Muscle of back (tissue), 11 donors: ENCODE results near the gene ELOF1. TPM values are rescaled to one million over a fixed set of nuclear protein-coding genes. Genes with fewer than 3 reads are reported as not detected.

ENCODE experiments used
- DNase-seq, 3 donors: peaks; one replicate each; pipeline versions ENCODE4 v3.0.0 to v3.0.0-alpha.2; 2013
- polyA plus RNA-seq, 10 donors: library from polyadenylated mRNA; unstranded; fragments of 120-200 nt; gene quantifications; one replicate each; pipeline ENCODE4 v1.2.1, GENCODE V29; 2013; ENCODE audit not compliant: insufficient read length in 10 of 10

Gene ELOF1
- polyA plus RNA-seq, 10 donors: 26.8 to 42.6 (median 31.7) TPM

- DNase-seq: peak in 2 of 3 donors; percentile 61 to 65
Measured at GRCh38 chr19:11539495-11540365, 19.3 kb downstream of the ELOF1 start.

DNA sequence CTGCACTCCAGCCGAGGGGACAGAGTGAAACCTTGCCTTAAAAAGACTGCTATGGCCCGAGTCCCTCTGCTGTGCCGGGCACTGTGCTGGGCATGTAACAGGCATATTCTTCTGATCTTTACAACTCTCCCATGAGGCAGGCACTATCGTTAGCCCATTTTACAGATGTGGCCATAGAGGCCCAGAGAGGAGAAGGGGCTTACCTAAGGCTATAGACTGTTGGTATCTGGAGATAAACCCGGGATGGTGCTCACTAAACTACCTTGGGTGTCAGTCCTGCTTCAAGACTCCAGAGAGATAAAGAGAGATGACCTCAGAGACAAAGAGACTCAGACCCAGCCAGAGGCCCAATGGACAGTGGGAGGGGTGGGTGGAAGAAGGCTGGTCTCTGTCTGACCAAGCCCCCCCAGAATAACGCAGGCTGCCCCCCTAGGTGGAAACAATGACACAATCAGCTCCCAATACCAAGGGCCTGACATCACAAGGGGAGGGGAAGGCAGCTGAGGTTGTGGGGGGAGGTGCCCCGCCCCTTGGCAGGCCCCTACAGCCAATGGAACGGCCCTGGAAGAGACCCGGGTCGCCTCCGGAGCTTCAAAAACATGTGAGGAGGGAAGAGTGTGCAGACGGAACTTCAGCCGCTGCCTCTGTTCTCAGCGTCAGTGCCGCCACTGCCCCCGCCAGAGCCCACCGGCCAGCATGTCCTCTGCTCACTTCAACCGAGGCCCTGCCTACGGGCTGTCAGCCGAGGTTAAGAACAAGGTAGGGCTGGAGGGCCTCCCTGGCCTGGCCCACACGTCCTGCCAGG, 20.6 kb downstream of the ELOF1 start, which contains the start of gene CNN1:
TSS of gene CNN1 (plus strand) at position 620 of the 805 bp plus-strand sequence. CDS start at position 697, 77 bp downstream.
- DNase-seq: peak; percentile 84 to 91 (median 90)

DNA sequence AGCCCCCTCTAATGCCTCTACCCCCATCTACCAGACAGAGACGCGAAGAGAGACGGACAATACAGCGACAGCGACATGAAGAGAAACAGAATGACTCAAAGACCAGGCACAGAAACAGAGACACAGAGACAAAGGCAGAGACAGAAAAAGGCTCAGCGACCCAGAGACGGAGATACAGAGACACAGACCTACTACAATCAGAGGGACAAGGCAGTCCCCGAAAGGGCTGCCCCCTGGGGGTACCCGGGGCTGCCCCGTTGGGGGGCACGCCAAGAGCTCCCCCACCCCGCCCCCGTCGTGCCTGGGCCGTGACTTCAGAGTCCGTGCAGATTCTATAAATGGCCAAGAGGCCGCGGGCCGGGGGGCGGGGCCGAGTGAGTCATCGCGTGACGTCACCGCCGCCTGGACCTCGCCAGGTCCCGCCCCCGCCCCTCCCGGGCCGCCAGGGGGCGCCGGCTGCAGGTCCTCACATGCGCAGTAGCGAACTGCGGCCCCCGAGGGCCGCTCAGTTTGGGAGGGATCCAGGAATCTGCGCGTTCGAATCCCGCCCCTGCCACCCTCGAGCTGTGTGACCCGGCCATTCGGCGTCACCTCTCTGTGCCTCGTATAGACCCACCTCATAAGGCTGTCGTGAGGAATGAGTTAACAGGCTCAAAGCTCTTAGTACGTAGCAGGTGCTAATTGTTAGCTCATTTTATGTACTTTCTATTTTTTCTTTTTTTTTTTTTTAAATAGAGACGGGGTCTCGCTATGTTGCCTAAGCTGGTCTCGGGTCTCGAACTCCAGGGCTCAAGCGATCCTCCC, 23.0 kb downstream of the ELOF1 start:
- DNase-seq: peak; percentile 84 to 89 (median 87)

DNA sequence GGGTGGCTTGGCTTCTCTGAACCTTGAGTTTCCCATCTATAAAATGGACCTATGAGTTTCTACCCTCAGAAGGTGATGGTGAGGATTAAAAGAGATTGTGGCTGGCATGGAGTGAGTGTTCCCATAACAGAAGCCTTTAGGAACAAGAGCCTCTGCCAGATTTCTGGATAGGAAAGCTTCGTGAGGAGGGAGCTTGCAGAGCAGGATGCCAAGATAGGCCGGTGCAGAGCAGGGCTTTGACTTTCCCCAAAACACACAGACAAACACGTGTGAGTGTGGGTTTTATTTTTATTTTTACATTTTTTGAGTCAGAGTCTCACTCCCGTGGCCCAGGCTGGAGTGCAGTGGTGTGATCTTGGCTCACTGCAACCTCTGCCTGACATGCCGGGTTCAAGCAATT, 24.1 kb downstream of the ELOF1 start:
- DNase-seq: peak in 1 of 3 donors; percentile 42

GRCh38 chr19:11534538-11534937, 24.5 kb downstream of the ELOF1 start:
- DNase-seq: no peak

- DNase-seq: peak; percentile 48 to 68 (median 52)
Measured at GRCh38 chr19:11530432-11530831, 28.6 kb downstream of the ELOF1 start.

DNA sequence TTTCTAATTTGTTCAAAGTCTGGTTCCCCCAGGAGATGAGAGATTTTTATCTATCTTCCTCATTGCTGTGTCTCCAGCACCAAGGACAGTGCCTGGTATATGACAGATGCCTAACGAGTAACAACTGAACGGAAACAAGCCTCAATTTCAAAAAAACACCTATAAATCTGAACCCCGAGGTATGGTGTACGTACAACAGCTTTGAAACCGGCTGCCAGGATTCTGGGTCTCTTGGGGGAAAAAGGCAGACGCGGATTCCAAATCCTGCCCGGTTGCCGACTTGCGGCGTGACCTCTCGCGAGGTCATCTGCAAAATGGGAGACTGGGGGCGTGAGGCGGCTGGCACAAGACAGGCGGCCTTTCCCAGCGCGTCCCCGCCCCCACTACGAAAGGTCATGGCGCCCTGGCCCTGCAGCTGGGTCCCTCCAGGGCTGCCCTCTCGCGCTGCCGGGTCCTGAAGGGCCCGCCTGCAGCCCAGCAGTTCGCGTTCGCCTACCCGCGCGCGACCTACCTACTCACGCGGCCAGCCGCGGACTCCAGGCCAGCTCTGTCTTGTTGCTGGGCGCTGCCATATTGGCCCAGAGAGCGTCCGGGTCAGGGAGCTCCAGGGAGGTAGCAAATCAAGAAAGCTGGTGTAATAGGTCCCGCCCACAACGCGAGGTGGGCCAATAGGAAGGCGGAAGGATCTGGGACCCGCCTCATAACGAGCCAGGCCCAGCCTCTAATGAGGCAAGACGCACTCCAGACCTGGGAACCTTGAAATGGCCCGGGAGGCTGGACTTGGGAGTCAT, 30.3 kb downstream of the ELOF1 start, which contains the start of gene ECSIT:
TSS of gene ECSIT (minus strand) at position 584 of the 791 bp plus-strand sequence. CDS start 9,964 bp downstream, outside the sequence.
- peak; percentile 98 to 99 (median 98) for DNase-seq

DNA sequence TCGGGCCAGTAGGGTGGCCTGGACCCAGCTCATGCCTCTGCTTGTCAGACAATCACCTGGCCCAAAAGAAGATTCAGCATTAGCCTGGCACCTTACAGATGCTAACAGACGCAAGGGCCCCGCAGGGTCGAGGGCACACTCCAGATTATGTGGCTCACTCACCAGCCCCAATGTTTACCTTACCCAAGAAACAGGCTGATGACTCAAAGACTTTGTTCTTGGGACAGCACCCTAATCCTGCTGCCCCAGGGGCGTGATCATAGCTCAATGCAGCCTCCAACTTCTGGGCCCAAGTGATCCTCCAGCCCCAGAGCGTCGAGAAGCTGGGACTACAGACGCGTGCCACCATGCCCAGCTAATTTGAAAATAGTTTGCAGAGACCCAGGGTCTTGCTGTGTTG, 39.9 kb downstream of the ELOF1 start:
- DNase-seq: no peak

DNA sequence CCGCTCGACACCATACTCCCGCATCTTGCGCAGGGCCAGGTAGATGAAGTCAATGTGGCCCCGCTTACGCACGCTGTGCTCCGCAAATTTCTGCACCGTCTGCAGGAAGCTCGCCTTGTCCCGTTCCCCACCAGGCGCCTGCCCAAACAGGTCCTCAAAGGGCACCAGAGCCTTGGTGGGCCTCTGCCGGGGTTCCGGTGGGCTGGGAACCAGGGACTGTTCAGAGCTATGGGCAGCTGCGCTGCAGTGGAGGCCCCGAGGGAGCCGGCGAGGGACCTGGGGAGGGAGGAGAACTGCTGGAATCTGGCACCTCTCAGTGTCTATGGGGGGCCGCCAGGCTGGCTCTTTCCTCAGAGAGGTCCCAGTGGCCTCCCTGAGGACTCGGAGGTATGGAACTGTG, 45.1 kb downstream of the ELOF1 start:
- no peak for DNase-seq

DNA sequence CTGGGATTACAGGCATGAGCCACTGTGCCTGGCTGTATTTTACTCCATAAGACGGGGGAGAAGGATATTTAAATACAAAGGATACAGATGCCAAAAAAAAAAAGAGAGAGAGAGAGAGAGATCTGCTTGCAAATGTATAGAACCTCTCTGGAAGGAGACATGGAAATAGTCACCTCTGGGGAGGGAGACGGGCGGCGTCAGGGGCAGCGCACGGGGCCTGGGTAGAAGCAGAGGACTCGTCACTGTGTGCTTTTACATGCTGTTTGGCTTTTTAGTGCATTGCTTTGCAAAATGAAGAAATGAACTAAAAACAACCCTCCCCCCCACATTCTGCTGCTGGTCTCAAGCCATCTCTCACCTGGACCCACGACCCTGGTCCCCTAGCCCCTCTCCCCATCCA, 48.6 kb downstream of the ELOF1 start:
- no peak for DNase-seq

GRCh38 chr19:11507370-11508078, 51.5 kb downstream of the ELOF1 start:
- DNase-seq: no peak

DNA sequence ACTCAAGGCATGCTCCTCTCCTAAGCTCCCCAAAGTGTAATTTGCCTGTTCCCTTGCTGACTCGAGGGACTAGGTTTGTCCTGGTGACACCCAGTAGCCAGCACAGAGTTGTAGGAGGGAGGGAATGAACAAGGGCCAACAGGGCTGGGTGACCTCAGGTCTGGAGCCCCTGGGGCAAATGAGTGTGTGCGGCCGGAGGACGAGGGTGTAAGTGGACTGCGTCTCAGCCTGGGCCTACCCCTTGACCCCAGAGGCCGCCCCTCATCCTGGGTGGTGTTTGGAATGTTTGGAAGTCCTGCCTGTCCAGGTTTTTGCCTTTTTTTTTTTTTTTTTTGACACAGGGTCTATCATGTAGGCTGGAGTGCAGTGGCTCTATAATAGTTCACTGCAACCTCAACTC, 52.1 kb downstream of the ELOF1 start:
- no peak for DNase-seq

- no peak for DNase-seq
Measured at GRCh38 chr19:11506101-11506555, 52.9 kb downstream of the ELOF1 start.

DNA sequence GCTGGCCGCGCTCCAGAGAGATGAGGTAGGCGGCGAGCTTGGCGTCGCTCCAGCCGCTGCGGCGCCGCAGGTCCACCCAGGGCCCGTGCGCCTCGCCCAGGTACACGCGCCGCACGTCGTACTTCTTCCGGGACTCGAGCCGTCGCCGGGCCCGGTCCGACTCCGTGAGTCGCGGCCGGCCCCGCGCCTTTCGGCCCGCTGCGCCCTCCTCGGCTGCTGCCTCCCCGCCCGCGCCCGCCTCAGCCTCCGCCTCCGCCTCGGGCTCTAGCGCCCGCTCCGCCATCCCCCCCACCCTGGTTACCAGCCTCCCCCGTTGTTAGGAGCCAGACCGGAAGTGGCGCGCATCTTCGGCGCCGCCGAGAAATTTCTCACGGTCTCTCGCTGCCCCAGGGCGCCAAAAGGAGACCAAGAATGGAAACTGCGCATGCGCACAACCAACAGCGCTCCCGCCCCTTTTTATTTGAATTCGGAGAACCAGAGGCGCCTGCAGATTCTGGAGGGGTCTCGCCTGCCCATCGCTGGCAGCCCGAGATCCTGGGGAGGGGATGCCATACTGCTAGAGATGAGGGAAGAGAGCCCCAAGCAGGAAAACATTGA, 53.4 kb downstream of the ELOF1 start, which contains the start of gene ZNF653:
TSS of gene ZNF653 (minus strand) at position 336 of the 597 bp plus-strand sequence. CDS start at position 283, 53 bp downstream.
- peak; percentile 96 to 98 (median 98) for DNase-seq

- DNase-seq: peak; percentile 93 to 97 (median 95)
Measured at GRCh38 chr19:11505032-11505503, 54.0 kb downstream of the ELOF1 start.

DNA sequence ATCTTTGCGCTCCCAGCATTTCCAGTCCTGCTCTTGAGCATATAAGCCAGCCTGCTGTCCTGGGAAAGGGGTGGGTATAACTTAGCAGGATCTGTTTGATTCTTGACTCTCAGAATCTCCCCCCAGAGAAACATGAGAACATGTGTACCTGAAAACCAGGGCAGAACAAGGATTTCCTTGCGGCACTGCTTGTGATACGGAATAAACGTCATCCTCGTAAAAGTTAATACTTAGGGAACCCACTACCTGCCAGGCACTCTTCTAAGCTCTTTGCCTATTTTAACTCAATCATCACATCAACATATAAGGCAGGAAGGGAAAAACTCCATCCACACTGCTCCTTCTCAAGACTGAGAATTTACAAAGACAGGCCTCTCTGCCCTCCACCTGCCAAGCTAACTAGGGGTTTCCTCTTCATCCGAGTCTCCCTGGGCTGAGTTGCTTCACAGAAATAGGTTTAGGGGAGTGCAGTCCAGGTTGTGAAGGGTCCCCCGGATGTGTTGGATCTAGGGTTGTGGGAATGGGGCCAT, 54.5 kb downstream of the ELOF1 start:
- no peak for DNase-seq
